GM23338 (cell line): ENCODE results near the gene CTDP1. TPM values are rescaled to one million over a fixed set of nuclear protein-coding genes. Genes with fewer than 3 reads are reported as not detected.

Experiments used
- ATAC-seq: fragments of 200-7000 bp; cut with Tn5 transposase; 3 replicates; pipeline ENCODE4 v1.9.1; 2020
- DNase-seq: peaks from one replicate; pipeline ENCODE4 v3.0.0-alpha.2; 2015; ENCODE audit warnings: low spot score
- H2AFZ ChIP-seq: fragments of 200-600 bp; sonication (generic); 2 replicates; pipeline ENCODE4 v1.8.0; 2016; ENCODE audit warnings: antibody characterized with exemption, mild to moderate bottlenecking, moderate library complexity
- H3F3A ChIP-seq: fragments of 200-600 bp; sonication (generic); replicated peaks from 2 replicates; pipeline ENCODE4 v1.8.0; 2017; ENCODE audit warnings: antibody characterized with exemption, mixed run types, low read depth
- H3K27ac ChIP-seq: fragments of 200-600 bp; sonication (generic); 2 replicates; pipeline ENCODE4 v1.6.1; 2016; ENCODE audit warnings: low read depth
- H3K27me3 ChIP-seq: fragments of 200-600 bp; sonication (generic); 2 replicates; pipeline ENCODE4 v1.8.0; 2016; ENCODE audit warnings: mild to moderate bottlenecking, mixed run types, moderate library complexity; ENCODE audit not compliant: insufficient read depth
- H3K36me3 ChIP-seq: fragments of 200-600 bp; sonication (generic); 2 replicates; pipeline ENCODE4 v1.8.0; 2016; ENCODE audit warnings: mild to moderate bottlenecking; ENCODE audit not compliant: insufficient read depth
- H3K4me1 ChIP-seq: fragments of 200-600 bp; sonication (generic); 2 replicates; pipeline ENCODE4 v1.8.0; 2016; ENCODE audit warnings: mild to moderate bottlenecking, moderate library complexity; ENCODE audit not compliant: insufficient read depth
- H3K4me2 ChIP-seq: fragments of 200-600 bp; sonication (generic); 2 replicates; pipeline ENCODE4 v1.7.1; 2017; ENCODE audit warnings: mixed run types
- H3K4me3 ChIP-seq: fragments of 200-600 bp; sonication (generic); 2 replicates; pipeline ENCODE4 v1.6.1; 2016; ENCODE audit warnings: mixed run types
- H3K79me2 ChIP-seq: fragments of 200-600 bp; sonication (generic); replicated peaks from 2 replicates; pipeline ENCODE4 v1.8.0; 2017; ENCODE audit warnings: mild to moderate bottlenecking; ENCODE audit not compliant: insufficient read depth
- H3K9me2 ChIP-seq: fragments of 200-600 bp; sonication (generic); 2 replicates; pipeline ENCODE4 v1.8.0; 2017; ENCODE audit not compliant: insufficient read depth
- H4K20me1 ChIP-seq: fragments of 200-600 bp; sonication (generic); replicated peaks from 2 replicates; pipeline ENCODE4 v1.8.0; 2017; ENCODE audit warnings: mild to moderate bottlenecking; ENCODE audit not compliant: insufficient read depth
- H3K27ac Mint-ChIP-seq: 2 replicates; pipeline ENCODE4 v1.8.0; 2020; ENCODE audit warnings: inconsistent platforms, mild to moderate bottlenecking, moderate library complexity, mixed read lengths
- H3K27me3 Mint-ChIP-seq: 3 replicates; pipeline ENCODE4 v1.8.0; 2022; ENCODE audit warnings: low read depth, mild to moderate bottlenecking, moderate library complexity, mixed read lengths, inconsistent platforms; ENCODE audit not compliant: insufficient read depth, poor library complexity
- H3K36me3 Mint-ChIP-seq: 3 replicates; pipeline ENCODE4 v1.8.0; 2021; ENCODE audit warnings: low read depth, mild to moderate bottlenecking, inconsistent platforms, moderate library complexity, mixed read lengths
- H3K4me1 Mint-ChIP-seq: 3 replicates; pipeline ENCODE4 v1.8.0; 2020; ENCODE audit warnings: mild to moderate bottlenecking, inconsistent platforms, mixed read lengths
- H3K4me3 Mint-ChIP-seq: 3 replicates; pipeline ENCODE4 v1.8.0; 2021; ENCODE audit warnings: moderate library complexity, mild to moderate bottlenecking, inconsistent platforms, mixed read lengths
- H3K9me3 Mint-ChIP-seq: 3 replicates; pipeline ENCODE4 v1.8.0; 2020; ENCODE audit warnings: moderate library complexity, mild to moderate bottlenecking, inconsistent platforms, mixed read lengths
- CREB1 ChIP-seq: fragments of 250-450 bp; sonication (Bioruptor Pico); IDR thresholded peaks from 2 replicates; pipeline ENCODE4 v1.5.0; 2020; ENCODE audit warnings: low read depth, mild to moderate bottlenecking, moderate library complexity
- CTCF ChIP-seq, 2 experiments: fragments of 200-600 bp in 1 of 2; sonication (generic) in 1 of 2; conservative IDR thresholded peaks; 2 replicates each; pipeline versions ENCODE4 v1.5.1 to v1.6.1; 2016 to 2017; ENCODE audit warnings: antibody characterized with exemption in 2 of 2, low read depth in 2 of 2, mild to moderate bottlenecking in 2 of 2, moderate library complexity in 1 of 2
- ETS1 ChIP-seq: IDR thresholded peaks from 2 replicates; pipeline ENCODE4 v1.6.1; 2016; ENCODE audit warnings: antibody characterized with exemption
- EZH2 ChIP-seq: fragments of 200-600 bp; sonication (generic); IDR thresholded peaks from one replicate; pipeline ENCODE4 v1.8.0; 2017; ENCODE audit warnings: antibody characterized with exemption, mild to moderate bottlenecking, low read depth; ENCODE audit not compliant: unreplicated experiment
- EZH2phosphoT487 ChIP-seq: fragments of 200-600 bp; sonication (generic); IDR thresholded peaks from one replicate; pipeline ENCODE4 v1.8.1; 2018; ENCODE audit warnings: antibody characterized with exemption; ENCODE audit not compliant: unreplicated experiment
- JUNB ChIP-seq: IDR thresholded peaks from one replicate; pipeline ENCODE4 v1.6.1; 2016; ENCODE audit warnings: antibody characterized with exemption; ENCODE audit not compliant: unreplicated experiment
- NANOG ChIP-seq: IDR thresholded peaks from 2 replicates; pipeline ENCODE4 v1.6.1; 2016; ENCODE audit warnings: antibody characterized with exemption, borderline replicate concordance
- POLR2AphosphoS5 ChIP-seq: IDR thresholded peaks from 2 replicates; pipeline ENCODE4 v1.6.1; 2016; ENCODE audit warnings: antibody characterized with exemption, low read depth
- STAT1 ChIP-seq: IDR thresholded peaks from one replicate; pipeline ENCODE4 v1.6.1; 2016; ENCODE audit warnings: antibody characterized with exemption; ENCODE audit not compliant: unreplicated experiment
- ZNF114 ChIP-seq: fragments of 250-450 bp; sonication (Bioruptor Pico); IDR thresholded peaks from 2 replicates; pipeline ENCODE4 v1.5.0; 2020; ENCODE audit warnings: mild to moderate bottlenecking, moderate library complexity
- ZNF331 ChIP-seq: fragments of 250-450 bp; sonication (Bioruptor Pico); IDR thresholded peaks from 2 replicates; pipeline ENCODE4 v1.5.0; 2020; ENCODE audit warnings: low read depth, mild to moderate bottlenecking, moderate library complexity
- ZNF462 ChIP-seq: fragments of 250-450 bp; sonication (Bioruptor Pico); IDR thresholded peaks from 2 replicates; pipeline ENCODE4 v1.5.0; 2020; ENCODE audit warnings: mild to moderate bottlenecking, moderate library complexity
- polyA plus RNA-seq: library from polyadenylated mRNA; unstranded; fragments of >200 nt; fragmentation: Nextera tagmentation; extraction: Ambion mirVana; gene quantifications from 2 replicates; pipeline ENCODE4 v1.2.1, GENCODE V29; 2016
- total RNA-seq: library from RNA; depleted of rRNA; stranded (reverse); fragments of >200 nt; shearing (Covaris generic); gene quantifications from 2 replicates; pipeline ENCODE4 v1.2.3, GENCODE V29; 2014
- TF ChIP-seq, protein P1 (sequence below): IDR thresholded peaks from one replicate; pipeline ENCODE4 v1.6.1; 2018; ENCODE audit warnings: antibody characterized with exemption; ENCODE audit not compliant: unreplicated experiment

Gene CTDP1
- total and polyA plus RNA-seq, 2 experiments from 2014 or later = 9.4 to 51.6 TPM

DNA sequence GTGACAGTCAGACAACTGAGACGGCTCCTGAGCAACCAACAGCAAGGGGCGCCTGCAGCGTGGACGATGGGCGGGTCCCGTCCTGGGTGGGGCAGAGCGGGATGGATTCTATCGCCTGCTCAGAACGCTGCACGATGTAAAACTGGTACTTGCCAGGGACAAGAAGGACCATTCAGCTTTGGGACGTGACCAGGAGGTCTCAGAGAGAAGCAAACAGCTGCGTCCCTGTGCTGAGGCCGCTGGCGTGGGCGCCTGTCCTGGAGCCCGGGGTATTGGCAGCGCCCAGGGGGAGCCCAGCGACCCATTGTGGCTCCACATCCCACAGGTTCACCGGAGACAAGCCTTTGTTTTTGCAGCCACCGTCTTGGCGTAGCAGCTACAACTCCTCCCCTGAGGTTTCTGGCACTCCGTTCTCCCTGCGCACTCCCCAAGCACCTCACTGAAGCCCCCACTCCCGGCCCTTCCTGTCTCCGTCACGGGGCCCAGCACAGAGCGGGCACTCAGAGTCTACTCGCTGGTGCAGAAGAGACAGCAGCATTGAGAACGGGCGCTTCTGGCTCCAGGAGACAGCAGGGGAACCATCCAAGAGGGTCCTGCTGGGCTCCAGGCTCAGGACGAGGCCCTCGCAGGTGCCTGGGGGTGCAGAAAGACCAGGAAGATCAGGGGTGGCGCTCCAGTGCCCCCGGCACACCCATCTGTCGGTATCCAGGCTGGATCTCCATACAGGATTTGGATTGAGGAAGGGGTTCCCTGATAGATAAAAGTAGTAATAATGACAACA is 96.0 kb downstream of the CTDP1 start:
- Histone ChIP-seq H3K79me2 (no peaks in the 10 kb centered on the region), H3K4me1 (no peaks in the 10 kb centered on the region), H3K4me2 (no peak overlapping the region), H3K9me2 (no peaks in the 10 kb centered on the region), H2AFZ (no peak overlapping the region), H4K20me1 (no peaks in the 10 kb centered on the region), H3K4me3 (no peak overlapping the region), H3K27ac (no peak overlapping the region), H3K27me3 (no peaks in the 10 kb centered on the region), H3K36me3 (no peaks in the 10 kb centered on the region), H3F3A (no peaks in the 10 kb centered on the region)
- no peak for DNase-seq
- Mint-ChIP-seq H3K27me3 (peaks cover 18% of the 10 kb centered on the region), H3K4me3 (no peak overlapping the region), H3K9me3 (no peaks in the 10 kb centered on the region; the same call in 2 of the 3 replicates), H3K36me3 (no peaks in the 10 kb centered on the region; the same call in 2 of the 3 replicates), H3K27ac (no peak overlapping the region), H3K4me1 (no peaks in the 10 kb centered on the region)
- TF ChIP-seq CREB1 (CRISPR knock-in tag) = no peak
- TF ChIP-seq JUNB = no peak
- no peak for TF ChIP-seq EZH2phosphoT487
- no peak for TF ChIP-seq STAT1
- TF ChIP-seq POLR2AphosphoS5 = no peak
- no peak for TF ChIP-seq EZH2
- TF ChIP-seq, protein P1, sequence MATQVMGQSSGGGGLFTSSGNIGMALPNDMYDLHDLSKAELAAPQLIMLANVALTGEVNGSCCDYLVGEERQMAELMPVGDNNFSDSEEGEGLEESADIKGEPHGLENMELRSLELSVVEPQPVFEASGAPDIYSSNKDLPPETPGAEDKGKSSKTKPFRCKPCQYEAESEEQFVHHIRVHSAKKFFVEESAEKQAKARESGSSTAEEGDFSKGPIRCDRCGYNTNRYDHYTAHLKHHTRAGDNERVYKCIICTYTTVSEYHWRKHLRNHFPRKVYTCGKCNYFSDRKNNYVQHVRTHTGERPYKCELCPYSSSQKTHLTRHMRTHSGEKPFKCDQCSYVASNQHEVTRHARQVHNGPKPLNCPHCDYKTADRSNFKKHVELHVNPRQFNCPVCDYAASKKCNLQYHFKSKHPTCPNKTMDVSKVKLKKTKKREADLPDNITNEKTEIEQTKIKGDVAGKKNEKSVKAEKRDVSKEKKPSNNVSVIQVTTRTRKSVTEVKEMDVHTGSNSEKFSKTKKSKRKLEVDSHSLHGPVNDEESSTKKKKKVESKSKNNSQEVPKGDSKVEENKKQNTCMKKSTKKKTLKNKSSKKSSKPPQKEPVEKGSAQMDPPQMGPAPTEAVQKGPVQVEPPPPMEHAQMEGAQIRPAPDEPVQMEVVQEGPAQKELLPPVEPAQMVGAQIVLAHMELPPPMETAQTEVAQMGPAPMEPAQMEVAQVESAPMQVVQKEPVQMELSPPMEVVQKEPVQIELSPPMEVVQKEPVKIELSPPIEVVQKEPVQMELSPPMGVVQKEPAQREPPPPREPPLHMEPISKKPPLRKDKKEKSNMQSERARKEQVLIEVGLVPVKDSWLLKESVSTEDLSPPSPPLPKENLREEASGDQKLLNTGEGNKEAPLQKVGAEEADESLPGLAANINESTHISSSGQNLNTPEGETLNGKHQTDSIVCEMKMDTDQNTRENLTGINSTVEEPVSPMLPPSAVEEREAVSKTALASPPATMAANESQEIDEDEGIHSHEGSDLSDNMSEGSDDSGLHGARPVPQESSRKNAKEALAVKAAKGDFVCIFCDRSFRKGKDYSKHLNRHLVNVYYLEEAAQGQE = no peak
- TF ChIP-seq ZNF331 (CRISPR knock-in tag) = no peak
- no peak for TF ChIP-seq NANOG
- TF ChIP-seq ZNF114 (CRISPR knock-in tag) = no peak
- TF ChIP-seq CTCF (conservative IDR thresholded peaks at IDR 0.05; ENCODE audit: low read depth in 2 of 2) = no peak
- no peak for TF ChIP-seq ZNF462 (CRISPR knock-in tag)
- no peak for TF ChIP-seq ETS1
- no peak for ATAC-seq
